ENCODE data around the gene CIPC. TPM values are rescaled to one million over a fixed set of nuclear protein-coding genes. Genes with fewer than 3 reads are reported as not detected.

Gene CIPC
- total RNA-seq, 1 donor from 2014 or later, result 18.1 TPM

DNA sequence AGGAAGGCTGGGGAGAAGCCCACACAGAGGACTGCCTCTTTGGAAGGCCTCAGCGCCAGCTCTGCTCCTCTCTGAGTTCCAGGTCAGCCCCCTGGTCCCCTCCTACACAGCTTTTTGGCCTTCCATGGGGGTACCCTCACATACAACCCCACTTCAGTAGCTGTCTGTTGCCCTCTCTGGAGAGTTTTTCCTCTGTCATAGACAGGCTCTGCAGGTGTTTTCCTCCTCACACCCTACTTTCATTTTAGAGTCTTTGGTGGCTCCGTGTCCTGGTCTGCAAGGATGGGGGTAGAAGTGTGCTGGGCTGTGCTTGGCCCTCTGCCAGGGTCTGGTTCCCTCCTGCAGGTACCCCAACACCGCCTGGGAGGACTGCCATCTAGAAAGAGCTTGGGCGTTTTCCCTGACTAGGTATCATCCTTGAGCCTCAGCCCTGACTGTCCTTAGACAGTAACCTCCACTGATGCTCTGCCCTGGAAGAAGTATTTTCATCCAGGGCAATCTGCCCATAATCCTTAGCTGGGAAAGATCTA is 28.5 kb downstream of the CIPC start:
- DNase-seq, result no peak

DNA sequence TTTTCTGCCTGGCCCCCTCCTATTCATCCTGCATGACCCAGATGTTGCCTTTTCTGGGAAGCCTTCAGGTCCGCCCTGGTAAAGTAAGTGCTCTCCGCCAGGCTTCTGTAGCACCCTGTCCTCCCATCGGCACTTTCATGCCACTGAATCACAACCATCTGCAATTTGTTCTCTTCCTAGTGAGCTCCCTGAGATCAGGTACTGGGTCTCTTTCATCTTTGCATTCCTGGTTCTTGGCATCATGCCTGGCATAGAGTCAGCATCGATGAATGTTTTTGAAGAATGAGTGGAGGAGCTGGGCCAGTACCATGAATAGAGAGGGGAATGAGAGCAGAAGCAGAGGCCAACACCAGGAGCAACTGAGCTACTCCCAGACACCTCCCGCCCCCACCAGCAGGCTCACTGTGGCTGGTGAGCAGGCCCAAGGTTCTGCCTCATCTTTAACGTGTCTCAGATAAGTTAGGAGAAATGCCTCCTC is 30.4 kb downstream of the CIPC start:
- DNase-seq, result no peak

DNA sequence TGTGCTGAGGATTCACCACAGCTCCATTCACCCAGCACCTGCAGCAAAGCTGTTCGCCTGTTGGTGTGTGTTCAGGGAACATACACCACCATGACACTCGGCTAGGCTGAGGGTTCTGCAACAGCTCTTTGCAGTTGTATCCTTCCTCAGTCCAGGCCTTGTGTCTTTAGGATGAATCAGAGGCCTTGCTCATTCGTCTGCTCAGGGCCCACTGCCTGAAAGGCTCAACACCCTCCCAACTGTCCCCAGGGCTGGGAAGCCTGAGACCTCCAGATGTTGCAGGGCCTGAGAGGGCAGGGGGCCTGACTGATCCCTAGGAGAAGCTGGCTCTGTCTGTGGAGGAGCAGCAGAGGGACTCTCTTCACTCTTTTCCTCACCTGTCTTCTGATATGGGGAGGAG is 32.3 kb downstream of the CIPC start:
- DNase-seq, result no peak

DNA sequence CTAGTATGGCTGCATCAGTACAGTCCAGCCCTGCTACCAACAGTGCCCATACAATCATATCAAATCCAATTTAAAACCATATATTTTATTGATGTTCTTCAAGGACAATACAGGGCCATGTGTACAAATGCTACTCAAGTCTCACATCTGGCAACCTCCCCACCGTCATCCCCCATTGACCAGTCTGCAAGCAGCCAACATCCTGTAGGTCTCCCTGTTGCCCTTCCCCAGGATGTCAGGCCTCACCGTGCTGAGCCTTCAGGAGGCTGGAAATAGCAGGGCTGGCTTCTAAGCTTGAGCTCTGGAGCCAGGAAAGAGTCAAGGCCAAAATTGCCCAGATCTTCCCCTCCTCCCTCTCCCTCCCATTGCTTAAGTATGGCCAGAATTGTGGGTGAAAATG is 33.1 kb downstream of the CIPC start:
- no peak for DNase-seq

DNA sequence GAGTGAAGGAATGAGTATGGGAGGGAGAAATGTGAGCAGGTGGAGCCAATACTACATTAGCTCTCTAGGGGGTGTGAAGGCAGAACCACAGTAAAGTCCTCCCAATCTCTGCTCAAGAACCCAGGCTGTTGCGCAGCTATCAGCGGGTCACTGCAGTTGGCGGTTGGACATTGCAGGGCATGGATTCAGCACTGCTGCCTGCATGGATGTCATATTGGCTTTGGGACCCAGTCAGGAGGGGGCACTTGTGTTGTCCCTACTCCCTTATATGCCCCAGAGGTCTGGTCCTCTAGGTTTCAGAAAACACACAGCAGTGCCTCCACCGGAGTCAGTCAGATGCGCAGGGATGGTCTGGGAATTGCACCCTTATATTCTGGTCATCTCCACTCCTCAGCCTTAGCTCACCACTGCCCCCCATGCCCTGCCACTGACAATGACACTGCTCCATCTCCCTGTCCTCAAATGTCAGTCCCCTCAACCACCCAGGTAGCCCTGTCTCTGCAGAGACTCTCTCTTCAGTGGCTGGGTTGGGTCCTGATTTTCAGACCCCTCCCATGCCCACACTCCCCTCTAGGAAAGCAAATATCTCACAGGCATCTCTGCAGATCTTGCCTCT is 33.9 kb downstream of the CIPC start:
- DNase-seq, result no peak

DNA sequence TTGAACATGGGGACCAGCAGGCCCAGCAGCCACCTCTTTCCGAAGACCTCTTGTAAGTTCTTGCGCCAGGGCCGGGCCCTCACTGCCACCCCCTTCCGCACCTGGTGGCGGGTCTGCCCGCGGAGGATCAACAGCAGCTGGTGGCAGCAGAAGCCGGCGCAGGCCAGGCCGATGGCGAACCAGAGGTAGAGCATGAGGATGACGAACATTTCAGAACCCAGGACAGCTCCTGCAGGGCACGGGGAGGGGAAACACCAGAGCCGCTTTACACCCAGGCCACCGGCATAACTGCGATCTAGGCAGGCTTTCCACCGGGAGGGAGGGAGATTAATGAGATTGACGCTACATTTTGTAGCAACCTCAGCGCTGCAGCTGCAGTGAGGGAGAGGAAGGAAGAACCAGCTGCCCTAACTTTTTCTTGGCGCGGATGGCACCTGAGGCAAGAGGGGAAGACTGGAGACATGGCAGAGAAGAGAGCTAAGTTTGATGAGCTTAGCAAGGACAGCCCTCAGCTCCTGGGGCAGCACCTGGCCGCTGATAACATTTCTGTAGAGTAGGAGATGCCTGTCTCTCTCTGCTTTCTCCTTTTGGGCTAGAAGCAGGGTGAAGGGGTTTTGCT is 35.8 kb downstream of the CIPC start:
- no peak for DNase-seq

DNA sequence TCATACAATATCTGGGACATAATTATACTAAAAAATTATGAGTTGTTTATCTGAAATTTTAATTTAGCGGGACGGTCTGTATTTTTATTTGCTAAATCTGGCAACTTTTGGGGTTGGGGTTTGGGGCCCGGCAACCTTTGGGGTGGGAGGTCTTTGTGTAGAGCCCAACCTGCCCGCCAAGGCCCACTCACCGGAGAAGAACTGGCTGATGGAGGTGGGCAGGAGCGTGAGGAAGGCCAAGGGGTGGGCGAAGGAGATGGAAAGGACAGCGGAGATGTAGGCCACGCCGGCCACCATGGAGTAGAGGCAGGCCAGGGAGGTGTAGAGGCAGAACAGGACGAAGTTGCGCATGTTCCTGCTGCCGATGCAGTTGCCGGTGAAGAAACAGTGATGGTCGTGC is 41.0 kb downstream of the CIPC start:
- DNase-seq, result no peak

DNA sequence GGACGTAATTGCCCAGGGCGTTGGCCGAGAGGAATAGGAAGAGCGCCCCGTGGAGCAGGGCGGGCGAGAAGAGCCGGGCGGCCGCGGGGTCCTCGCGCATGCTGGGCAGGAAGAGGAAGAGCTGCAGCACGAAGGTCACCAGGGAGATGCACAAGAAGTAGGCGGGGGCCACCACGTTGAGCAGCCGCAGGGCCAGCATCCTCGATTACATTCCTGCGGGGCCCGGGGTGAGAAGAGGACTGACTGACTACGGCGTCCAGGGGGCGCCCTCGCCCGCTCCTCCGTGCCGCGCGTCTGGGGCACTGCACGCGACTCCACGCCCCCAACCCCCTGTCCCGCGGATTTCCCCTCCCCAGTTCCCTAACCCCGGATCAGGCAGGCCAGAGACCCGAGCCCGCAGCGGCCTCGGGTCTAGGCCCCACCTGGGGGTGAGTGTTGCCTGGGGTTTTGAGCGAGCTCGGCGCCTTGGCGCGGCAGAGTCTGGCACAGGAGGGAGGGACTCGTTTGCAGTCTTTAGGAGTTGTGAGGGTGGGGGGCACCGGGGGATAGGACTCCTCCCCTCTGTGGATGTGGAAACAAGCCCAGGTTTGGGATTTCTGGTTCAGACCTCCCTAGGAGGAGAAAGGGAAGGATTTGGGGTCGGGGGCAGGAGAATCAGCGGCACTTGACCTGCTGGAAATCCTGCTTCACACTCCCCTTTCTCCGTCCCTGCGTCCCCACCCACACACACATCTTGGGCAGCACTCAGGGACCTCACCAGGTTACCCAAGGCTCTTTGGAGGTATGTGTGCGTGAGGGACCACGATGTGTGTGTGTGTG is 41.7 kb downstream of the CIPC start:
- DNase-seq, result no peak

DNA sequence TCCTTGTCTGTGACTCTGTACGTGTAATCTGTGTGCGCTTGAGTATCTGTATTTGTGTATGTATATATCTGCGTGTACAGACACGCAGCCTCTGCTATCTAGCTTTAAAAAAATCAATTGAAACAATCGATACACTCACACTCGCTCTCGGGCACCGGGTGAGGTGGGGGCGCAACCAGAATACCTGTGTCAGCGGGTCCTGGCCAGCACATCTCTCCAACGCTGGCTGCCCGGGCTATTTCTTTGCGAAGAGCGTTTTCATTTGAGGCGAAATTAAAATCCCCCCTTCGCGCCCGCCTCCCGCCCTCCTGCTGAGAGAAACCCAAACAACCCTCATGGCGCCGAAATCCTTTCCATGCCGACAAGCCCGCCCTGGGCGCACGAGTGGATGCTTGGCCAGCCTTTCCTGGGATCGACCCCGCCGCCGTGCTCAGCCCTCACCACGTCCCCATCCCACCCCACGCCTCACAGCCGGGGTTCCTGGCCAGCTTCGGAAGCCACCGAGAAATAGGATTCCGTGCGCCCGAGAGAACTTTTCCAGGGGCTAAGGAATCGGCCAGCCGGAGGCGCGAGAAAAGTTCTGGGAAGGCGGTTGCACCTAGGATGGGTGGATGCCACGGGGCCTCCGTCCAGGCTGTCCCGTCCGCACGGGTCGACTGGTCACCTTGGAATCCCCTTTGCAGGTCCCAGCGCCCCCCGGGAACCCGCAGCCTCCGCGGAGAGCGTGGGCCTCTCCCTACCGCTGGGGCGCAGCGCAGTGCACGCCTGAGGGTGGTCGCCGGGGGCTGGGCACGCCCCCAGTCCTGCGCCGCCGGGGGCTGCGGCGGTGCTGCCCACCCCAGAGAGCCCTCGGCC is 42.5 kb downstream of the CIPC start:
- DNase-seq, result no peak

DNA sequence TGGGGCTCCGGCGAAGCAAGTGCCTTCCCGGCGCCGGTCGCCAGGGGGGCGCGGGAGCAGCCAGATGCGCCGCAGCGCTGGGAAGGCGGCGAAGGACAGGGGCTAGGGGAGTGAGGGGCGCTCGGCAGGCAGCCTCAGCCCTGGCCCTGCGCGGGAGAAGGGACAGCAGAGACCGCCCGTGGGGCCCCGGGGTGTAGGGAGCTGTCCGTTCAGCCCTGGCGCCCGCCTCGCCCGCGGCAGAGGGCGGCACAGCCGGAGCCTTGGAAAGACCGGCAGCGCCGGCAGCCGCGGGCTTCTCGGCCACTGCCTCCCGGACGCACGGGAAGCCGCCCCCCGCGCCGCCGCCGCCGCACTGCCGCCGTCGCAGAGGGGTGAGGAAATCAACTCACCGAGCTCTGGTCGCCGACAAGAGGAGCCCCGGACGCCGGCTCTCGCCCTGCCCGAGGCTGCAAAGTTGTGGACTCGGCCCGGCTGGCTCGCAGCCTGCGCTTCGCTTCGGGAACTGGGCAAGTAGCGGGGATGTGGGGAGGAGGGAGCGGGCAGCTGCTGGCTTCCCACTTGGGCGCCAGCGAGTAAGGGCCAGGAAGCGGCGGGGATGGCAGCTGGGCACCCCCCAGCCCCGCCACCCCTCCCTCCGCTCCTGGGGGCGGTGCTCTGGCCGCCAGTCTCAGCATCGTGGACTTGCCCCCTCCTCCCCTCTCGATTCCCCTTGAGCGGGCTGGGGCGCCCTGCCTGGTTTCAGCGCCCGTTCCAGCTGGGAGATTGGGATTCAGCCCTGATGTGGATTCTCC is 43.4 kb downstream of the CIPC start, which contains the start of gene ZDHHC22:
TSS of gene ZDHHC22 (minus strand) at position 578 of the 791 bp plus-strand sequence. CDS start 2,053 bp downstream, outside the sequence.
- DNase-seq, result no peak

DNA sequence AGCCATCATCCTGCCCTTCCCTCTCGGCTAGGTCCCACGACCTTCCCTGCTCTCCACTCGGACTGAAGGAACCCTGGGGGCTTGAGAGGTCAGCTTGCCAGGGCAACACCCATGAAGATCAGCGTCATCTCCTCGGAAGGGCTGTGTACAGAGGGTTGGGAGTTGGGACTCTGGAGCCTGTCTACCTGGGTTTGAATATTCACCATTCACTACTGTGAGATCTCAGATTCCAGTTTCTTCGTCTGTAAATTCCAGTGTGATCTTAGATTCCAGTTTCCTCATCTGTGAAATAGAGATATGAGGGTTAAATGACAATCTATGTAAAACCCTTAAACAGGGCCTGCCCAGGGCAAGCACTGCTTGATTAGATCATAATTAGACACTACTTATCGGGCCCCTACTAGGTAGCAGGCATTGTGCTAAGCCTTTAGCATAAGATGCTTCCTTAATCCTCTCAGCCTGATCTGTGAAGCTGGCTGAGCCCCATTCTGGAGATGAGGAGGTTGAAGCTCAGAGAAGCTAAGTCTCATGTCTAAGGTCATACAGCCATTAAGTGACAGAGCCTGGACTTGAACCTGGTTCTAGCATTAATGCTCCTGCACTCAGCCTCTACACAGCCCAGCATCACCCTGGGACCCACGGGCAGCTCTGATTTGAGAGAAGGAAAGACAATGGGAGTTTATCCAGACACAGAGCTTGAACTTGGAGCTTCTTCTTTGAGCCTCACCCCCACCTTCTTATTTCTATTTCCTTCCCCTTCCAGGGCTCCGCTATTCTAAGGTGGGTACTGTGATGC is 44.1 kb downstream of the CIPC start:
- no peak for DNase-seq

DNA sequence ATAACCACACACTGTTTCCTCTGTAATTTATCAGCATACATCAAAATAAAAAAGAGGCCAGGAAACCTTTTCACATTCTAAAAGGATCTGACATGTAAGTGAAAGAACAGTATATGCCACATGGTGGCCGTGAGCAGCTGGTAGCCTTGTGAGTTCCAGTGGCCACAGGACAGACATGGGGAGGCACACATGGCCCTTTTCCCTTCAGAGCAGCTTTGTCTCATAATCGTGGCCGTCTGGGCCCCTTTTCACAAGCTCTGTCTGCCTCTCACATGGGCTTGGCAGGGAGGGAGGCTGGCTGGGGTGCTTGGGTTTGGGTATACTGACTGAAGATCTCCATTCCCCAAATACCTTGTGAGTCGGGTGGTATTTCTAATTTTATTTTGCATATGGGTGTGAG is 45.0 kb downstream of the CIPC start:
- no peak for DNase-seq

DNA sequence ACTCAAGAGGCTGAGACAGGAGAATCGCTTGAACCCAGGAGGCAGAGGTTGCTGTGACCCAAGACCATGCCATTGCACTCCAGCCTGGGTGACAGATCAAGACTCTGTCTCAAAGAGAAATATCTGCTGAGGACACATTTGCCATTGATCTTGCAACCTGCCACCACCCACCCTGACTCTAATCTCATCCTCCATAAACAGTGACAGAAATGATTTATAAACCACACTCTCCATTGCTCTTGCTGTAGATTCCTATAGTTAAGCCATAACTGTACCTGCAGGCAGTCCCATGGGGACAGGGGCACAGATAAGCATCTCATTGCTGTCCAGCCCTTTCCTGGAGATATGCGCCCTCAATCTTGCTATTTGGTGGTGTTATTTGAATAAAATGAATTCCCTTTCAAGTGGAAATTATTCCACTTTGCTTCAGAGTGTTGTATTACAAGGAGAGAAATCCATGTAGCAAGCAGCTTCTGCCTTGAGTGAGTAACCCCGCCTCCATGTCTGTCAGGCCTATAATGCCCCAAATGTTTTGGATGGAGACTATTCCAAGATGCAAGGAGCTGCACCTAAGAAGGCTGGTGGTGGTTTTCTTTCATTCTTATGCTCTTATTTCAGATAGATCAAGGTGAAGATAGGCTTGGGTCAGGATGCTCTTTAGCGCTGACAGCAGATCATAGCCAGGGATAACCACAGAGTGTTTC is 46.5 kb downstream of the CIPC start:
- no peak for DNase-seq

DNA sequence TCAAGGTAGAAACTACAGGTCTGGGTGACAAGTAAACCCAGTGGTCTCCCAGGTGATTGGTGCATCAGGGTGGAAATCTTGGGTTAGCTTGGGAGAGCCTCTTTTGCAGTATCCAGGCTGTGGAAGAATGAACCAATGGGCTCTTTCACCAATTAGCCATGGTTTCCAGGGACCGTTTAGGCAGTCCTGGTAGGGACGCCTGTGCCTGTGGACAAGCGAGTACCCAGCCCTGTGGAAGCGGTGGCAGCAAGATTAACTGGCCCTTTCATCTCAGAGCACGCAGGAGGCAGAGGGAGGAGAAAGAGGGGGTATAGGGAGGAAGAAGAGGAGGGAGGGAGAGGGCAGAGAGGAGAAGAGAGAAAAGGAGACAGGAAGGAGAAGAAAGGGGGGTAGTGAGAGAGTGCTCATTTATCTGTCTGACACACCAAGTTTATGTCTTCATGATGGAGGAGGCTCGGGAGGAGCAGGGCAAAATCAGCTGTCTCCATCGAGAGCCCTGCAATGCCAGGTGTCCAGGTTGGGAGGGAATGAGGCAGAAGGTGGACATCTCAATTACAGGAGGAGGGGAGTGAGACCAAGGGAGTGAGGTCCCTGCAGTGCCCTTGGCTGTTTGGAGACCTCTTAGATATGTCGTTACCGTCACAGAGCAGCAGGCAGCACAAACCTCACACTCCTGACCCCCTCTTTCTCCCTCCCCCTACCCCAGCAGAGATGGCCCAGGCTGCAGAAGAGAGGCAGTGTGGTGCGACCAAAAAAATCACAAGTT is 48.1 kb downstream of the CIPC start:
- DNase-seq, result no peak

DNA sequence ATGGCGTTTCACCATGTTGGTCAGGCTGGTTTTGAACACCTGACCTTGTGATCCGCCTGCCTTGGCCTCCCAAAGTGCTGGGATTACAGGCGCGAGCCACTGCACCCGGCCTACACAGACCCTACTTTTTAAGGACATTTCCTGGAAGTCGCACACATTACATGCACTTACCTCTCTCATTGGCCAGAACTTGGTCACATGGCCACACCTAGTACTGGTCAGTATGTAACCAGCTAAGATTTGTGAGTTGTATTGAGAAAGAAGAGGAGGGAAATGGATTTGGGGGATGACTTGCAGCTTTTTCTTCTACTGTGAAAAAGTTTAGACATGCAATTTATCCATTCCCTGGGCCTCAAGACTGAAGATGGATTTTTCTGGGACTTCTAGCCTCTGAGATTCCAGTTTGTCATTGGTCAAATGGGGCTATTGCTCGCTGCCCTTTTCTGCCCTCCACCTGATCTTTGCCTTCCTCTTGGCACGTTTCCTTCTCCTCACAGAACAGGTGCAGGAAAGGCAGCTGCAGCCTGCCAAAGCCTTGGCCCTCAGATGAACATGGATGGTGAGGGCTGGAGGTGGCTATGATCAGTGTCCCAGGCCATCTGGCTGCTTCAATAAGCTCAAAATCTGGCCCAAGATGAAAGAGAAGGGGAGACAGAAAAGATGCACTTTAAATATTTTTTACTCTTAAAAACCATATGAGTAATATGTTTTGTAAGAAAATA is 50.6 kb downstream of the CIPC start:
- DNase-seq, result no peak

DNA sequence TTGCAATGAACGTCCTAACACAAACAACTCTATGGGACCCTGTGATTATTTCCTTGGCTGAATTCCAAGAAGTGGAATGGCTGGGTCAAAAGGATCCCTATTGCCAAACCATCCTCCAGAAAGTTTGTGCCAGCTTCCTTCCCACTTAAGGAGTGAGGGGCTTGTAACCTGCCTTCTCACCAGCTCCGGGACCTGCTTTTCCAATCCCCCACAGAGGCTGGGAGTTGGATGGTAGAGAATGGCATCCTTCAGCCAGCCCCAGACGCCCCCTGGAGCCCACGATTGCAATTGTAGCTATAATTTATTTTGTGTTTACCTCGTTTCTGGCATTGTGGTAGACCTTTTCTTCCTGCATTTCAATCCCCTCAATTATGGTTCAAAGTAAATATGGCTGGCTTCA is 53.2 kb downstream of the CIPC start:
- no peak for DNase-seq

DNA sequence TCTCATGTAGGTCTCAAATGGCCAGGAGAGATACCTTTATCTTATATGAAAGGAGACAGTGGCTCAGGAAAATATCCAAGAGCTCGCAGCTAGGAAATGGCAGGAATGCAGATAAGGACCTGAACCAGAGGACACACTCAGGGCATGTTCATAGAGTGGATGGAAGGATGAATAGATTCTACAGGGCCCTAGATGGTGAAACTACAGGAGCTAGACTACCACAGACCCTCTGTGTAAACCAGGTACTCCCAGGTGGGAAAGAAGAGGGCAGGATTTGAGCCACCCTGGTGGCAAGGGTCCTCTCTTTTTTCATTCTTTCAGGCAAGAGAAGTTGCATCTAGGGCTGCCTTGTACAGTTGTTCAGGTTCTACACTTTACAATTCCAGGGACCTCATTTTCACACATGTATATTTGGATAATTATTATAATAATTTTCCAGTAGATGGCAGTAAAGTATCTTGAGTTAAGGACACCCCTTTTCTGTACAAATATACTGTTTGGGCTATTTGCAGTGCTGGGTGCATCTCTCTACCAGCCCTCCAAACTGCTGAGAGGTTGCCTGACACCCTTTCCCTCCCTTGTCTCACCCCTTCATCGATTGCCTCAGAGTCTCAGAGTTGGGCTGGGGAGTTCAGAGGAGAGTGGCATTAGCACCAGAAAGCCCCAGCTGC is 54.0 kb downstream of the CIPC start:
- no peak for DNase-seq

DNA sequence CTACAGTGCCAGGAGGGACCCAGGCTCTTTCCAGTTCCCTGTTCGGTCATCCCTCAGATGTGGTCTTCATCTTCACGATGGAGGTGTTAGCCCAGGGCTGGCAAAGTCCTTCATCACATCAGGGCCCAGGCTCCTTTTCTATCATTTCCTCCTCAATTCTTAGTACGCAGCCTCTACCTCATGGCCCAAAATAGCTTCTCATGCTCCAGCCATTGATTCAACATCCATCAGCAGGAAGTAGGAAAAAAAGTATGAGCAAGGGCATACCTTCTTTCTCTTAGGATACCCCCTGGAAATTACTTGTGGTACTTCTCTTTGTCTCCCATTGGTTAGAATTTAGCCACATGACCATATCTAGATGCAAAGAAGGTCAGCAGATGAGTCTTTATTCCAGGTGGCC is 55.7 kb downstream of the CIPC start:
- no peak for DNase-seq

All from skin of body (tissue), 2 donors.